GM13977 (cell line): ENCODE measurements around the gene CREBBP.

ENCODE experiments used
- DNase-seq: peaks from one replicate; pipeline ENCODE4 v3.0.0; 2012; ENCODE audit warnings: low spot score
- in situ Hi-C: fragments of 300-500 bp; cut with MboI; formaldehyde crosslinking; loops from one replicate; pipeline ENCODE4 v1.12.0; 2022; ENCODE audit warnings: low sequenced_read_pairs, low pct_unique_long_range_greater_than_20kb, mixed read lengths, inconsistent platforms; ENCODE audit not compliant: unreplicated experiment
- TF ChIP-seq, protein P1 (sequence below): IDR thresholded peaks from 2 replicates; pipeline ENCODE4 v1.5.1; 2012; ENCODE audit warnings: mild to moderate bottlenecking, control low read depth; ENCODE audit not compliant: insufficient read depth; ENCODE audit errors: extremely low read depth, missing control alignments

CREBBP gene

DNA sequence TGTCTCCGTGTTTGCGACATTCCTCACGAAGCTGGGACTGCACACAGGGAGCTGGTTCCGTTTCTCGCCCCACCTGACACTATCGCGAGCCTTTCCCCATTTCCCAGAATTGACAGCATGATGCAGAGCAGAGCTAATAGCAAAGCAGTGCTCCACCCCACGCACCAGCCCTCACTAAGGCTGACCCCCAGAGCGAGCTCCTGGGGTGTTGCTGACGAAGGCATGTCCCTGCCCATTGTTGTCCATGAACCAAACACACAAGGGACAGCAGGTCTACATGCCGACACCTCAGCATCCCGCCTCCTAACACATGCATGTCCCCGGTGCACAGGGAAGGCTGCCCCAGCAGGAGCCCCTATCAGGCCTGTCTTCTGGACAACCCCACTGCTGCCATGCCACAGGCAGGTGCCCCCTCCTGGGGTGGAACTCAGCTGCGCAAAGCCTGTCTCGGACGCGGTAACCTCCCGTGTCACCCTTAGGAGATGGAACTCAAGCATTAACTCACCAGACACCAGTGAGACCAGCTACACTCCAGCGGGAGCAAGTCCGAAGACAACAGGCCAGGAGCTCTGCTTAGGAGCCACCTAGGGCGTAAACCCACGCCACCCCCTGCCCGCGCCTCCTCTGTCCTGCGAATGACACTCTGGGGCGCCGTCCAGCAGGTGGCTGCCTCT lies 146.3 kb downstream of the CREBBP start:
- DNase-seq = no peak
- in situ Hi-C loops = no loop called here
- TF ChIP-seq, protein P1, sequence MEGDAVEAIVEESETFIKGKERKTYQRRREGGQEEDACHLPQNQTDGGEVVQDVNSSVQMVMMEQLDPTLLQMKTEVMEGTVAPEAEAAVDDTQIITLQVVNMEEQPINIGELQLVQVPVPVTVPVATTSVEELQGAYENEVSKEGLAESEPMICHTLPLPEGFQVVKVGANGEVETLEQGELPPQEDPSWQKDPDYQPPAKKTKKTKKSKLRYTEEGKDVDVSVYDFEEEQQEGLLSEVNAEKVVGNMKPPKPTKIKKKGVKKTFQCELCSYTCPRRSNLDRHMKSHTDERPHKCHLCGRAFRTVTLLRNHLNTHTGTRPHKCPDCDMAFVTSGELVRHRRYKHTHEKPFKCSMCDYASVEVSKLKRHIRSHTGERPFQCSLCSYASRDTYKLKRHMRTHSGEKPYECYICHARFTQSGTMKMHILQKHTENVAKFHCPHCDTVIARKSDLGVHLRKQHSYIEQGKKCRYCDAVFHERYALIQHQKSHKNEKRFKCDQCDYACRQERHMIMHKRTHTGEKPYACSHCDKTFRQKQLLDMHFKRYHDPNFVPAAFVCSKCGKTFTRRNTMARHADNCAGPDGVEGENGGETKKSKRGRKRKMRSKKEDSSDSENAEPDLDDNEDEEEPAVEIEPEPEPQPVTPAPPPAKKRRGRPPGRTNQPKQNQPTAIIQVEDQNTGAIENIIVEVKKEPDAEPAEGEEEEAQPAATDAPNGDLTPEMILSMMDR = no peak

DNA sequence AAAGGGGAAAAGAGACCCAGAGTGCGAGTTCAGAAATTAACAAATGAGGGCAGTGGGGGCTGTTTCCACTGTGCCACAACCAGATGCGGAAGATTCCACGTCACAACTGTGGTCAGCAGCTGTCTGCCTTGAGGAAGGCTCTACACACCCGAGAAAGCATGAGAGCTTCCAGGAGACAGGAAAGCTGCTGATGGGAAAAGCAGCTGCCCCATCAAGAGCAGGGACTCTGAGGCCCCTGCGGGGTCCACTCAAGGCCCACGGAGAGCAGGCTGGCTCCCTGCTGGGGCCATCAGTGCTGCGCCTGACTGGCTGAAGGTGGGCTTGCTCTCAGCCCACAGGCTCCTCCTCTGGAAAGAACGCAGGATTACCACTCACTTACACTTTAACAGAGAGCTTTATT lies 148.3 kb downstream of the CREBBP start:
- in situ Hi-C loops = no loop called here
- no peak for DNase-seq
- TF ChIP-seq, protein P1 = no peak

DNA sequence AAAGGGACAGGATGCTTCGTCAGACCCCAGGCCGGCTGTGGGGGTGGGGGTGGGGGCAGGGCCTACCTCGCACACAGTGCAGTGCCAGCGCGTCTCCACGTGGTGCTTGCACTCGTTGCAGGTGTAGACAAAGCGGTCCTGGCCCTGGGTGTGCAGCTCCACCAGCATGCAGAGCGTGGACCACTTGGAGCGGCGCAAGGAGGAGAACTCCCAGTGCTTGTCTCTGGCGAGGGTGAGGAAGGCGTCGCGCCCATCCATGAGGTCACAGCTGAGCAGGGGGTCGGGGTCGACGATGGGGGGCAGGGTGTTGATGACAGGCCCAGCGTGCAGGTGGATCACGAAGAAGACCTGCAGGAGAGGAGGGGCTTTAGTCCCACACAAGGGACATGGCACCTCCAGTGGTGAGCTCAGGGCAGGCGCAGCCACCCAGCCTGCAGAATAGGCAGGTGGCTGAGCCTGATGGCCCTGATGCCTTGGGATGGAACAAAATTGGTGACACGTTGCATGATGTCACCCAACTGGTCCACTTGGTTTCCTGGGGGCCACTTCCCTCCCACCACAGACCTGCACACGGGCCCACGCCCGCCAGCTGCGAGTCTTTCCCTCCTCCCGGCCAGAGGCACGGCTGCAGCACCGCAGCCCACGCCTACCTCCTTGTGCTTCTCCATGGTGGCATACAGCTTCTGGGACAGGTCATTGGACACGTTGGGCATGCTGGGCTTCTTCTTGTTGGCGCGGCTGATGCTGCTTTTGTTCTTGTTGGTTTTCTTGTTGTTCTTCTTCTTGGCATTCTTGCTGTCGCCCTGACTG lies 149.2 kb downstream of the CREBBP start:
- in situ Hi-C loops = no loop called here
- TF ChIP-seq, protein P1 = no peak
- no peak for DNase-seq

DNA sequence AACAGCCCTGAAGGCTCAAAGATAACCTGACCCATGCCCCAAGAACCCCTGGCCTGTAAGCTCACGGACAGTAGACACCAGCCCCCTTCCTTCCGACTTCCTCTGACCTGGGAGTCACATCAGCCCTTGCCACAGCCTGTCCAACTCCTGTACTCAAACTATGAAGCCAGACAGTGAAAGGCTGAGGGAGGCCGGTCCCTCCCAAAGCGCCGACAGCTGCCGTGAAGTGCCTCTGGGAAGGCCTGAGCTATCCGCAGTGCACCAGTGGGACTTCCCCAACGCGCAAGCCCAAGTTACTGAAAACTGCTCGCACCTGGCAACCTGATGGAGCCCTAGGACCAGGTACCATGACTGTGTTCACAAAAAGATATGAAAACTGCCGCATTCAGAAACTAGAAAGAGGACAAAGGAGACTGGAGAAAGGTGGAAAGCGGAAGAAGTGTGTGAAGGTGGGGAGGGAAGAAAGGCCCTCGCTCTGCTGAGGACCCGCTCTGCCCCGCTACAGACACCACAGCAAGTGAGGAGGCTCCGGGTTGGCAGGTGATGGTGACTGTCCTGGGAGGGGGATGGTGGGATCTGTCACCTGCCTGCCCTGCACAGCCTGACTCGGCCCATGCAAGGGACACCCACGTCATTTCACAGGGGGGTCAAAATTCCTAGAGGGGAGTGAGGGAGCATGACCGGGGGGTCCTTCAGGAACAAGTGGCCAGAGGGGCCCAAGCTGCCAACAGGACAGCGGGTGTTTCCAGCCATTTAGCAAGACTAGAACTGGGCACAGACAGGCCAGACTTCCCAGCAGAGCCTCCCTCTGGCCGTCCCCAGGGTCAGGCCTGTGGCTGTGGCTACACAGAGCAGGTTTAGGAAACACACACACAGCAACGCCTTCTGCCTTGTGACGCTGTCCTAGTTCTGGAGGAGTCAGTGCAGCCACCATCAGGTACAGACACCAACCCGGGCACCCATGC lies 150.1 kb downstream of the CREBBP start:
- in situ Hi-C loops = no loop called here
- DNase-seq = no peak
- TF ChIP-seq, protein P1 = no peak

DNA sequence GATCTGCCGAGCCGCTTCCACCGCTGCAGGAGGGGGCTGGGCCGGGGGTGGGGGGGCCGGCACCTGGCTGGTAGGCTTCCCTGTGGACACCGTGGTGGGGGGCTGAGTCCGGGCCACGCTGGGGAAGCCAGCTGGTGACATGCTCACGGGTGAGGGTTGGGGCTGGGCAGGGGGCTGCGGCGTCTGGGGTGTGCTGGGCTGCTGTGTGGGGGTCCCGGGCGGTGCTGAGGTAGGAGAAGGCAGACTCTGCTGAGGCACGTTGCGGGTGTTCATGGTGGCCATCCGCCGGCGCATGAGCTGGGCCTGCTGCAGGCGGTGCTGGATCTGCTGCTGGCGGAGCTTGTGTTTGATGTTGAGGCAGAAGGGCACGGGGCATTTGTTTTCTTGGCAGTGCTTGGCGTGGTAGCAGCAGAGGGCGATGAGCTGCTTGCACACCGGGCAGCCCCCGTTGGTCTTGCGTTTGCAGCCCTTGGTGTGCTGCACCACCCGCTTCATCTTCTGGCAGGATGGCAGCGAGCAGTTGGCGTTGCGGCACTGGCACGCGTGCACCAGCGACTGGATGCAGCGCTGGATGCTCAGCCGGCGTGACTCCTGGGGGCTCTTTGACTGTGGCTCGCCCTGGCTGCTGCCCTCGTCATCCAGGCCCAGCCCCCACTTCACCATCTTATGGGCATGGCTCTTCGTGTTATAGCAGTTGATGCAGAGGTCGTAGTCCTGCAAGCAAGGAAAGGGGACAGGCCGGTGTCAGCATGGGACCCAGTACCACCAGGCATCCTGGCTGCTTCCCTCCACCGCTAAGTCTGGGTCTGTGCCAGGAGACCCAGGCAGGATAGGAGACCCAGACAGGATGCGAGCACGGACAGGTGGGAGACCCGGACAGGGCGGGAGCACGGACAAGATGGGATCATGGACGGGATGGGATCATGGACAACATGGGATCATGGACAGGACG lies 151.1 kb downstream of the CREBBP start:
- TF ChIP-seq, protein P1 = no peak
- in situ Hi-C loops = no loop called here
- no peak for DNase-seq
